Kidney (tissue), 14 donors: ENCODE data around the gene SSBP4. TPM values are rescaled to one million over a fixed set of nuclear protein-coding genes. Genes with fewer than 3 reads are reported as not detected.

Experiments used
- DNase-seq, 5 donors: peaks; one replicate each; pipeline ENCODE4 v3.0.0-alpha.2; 2013 to 2020
- FAIRE-seq: peaks from 2 replicates; lab custom pipeline; 2012; peaks lifted over from hg19 to GRCh38; lab: Jason Lieb, UNC
- H3K27ac ChIP-seq, 2 donors: one replicate each; pipeline ENCODE4 v1.7.0; 2013; ENCODE audit warnings: low read depth in 2 of 2, low read length in 2 of 2, inconsistent platforms in 1 of 2
- H3K27me3 ChIP-seq: one replicate; pipeline ENCODE4 v1.7.1; 2013; ENCODE audit warnings: low read length, inconsistent platforms; ENCODE audit not compliant: control insufficient read depth, insufficient read depth
- H3K36me3 ChIP-seq, 3 donors: one replicate each; pipeline versions ENCODE4 v1.7.0 to v1.7.1; 2013; ENCODE audit warnings: low read length in 3 of 3, control low read depth in 1 of 3, inconsistent platforms in 1 of 3; ENCODE audit not compliant: insufficient read depth in 3 of 3, control insufficient read depth in 2 of 3
- H3K4me1 ChIP-seq, 3 donors: one replicate each; pipeline versions ENCODE4 v1.7.0 to v1.7.1; 2013; ENCODE audit warnings: low read length in 3 of 3, inconsistent platforms in 1 of 3, low read depth in 1 of 3; ENCODE audit not compliant: control insufficient read depth in 2 of 3, insufficient read depth in 2 of 3
- H3K4me3 ChIP-seq, 3 donors: one replicate each; pipeline versions ENCODE4 v1.7.0 to v1.8.1; 2013; ENCODE audit warnings: low read length in 3 of 3, control low read depth in 1 of 3, inconsistent platforms in 1 of 3
- H3K9ac ChIP-seq, 3 donors: one replicate each; pipeline versions ENCODE4 v1.7.0 to v1.7.1; 2013; ENCODE audit warnings: low read length in 3 of 3, control low read depth in 1 of 3, inconsistent platforms in 1 of 3
- H3K9me3 ChIP-seq, 3 donors: one replicate each; pipeline versions ENCODE4 v1.7.0 to v1.7.1; 2013; ENCODE audit warnings: low read length in 3 of 3, control low read depth in 1 of 3, inconsistent platforms in 1 of 3; ENCODE audit not compliant: control insufficient read depth in 2 of 3, insufficient read depth in 1 of 3
- intact Hi-C: fragments of 100-400 bp; cut with DNase I; formaldehyde crosslinking; loops from one replicate; pipeline ENCODE4 v1.11.1; 2022
- polyA plus RNA-seq: library from polyadenylated mRNA; stranded (reverse); fragments of 350-450 nt; fragmentation: Illumina TruSeq; extraction: RNeasy Lipid Tissue Mini Kit (QIAGEN cat#74804); gene quantifications from one replicate; pipeline ENCODE4 v1.2.3, GENCODE V29; 2014; ENCODE audit warnings: low read depth, low replicate concordance; ENCODE audit not compliant: insufficient read depth
- total RNA-seq: library from RNA; stranded (reverse); fragmentation: NEBNext Ultra II Directional; extraction: Animal tissue kit (Norgen Biotek cat#: 25700); gene quantifications from one replicate; pipeline ENCODE4 v1.2.1, GENCODE V29; 2021
- TF ChIP-seq, protein P1 (sequence below): IDR thresholded peaks from 3 replicates; pipeline ENCODE4 v1.5.1; 2012; ENCODE audit warnings: mild to moderate bottlenecking, moderate library complexity, borderline replicate concordance; ENCODE audit not compliant: insufficient read depth; ENCODE audit errors: extremely low read depth
- donor health status: control.
- donor health status: control.
- donor health status: control.
- donor health status: control.
- donor health status: control.
- donor health status: DM: yes; HTN: yes; CAD: no.
- donor health status: Normal renal cell carcinoma (clear cell type).

The SSBP4 gene
- total and polyA plus RNA-seq, 2 donors from 2014 or later = 64.9 to 74.9 TPM

DNA sequence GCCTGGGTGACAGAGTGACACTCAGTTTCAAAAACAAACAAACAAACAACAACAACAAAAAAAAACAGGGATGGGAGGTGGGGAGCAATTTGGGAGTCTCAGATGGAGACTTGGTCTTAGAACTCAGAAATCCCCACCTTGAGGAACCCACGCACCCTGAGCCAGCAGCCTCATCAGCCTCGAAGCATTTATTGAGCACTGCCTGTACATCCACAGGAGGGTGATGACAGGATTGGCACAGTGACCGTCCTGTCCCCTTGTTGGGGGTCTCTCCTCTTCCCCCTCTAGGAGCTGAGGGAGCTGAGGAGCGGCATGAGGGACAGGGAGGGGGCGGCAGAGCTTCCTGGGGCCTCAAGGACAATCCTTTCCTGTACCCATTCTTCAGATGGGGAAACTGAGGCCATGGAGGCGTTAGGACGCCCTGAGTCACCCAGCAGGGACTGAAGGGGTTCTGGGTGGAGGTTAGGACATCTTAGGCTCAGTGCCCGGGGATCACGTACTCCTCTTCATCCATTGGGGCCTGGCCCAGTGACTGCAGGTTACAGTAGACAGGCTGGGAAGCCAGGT is 27.6 kb upstream of the SSBP4 start:
- H3K4me1 ChIP-seq = peaks cover 0 to 6% (median 0%) of the 10 kb centered on the region in 3 donors
- FAIRE-seq (no peak), DNase-seq (no peak)
- H3K9me3 ChIP-seq = no peaks in the 10 kb centered on the region
- peaks cover 0 to 3% (median 2%) of the 10 kb centered on the region in 3 donors for H3K36me3 ChIP-seq
- intact Hi-C loops = no loop called here
- H3K9ac ChIP-seq = no peak overlapping the region
- H3K4me3 ChIP-seq = no peak overlapping the region
- H3K27ac ChIP-seq = no peak overlapping the region
- TF ChIP-seq, protein P1, sequence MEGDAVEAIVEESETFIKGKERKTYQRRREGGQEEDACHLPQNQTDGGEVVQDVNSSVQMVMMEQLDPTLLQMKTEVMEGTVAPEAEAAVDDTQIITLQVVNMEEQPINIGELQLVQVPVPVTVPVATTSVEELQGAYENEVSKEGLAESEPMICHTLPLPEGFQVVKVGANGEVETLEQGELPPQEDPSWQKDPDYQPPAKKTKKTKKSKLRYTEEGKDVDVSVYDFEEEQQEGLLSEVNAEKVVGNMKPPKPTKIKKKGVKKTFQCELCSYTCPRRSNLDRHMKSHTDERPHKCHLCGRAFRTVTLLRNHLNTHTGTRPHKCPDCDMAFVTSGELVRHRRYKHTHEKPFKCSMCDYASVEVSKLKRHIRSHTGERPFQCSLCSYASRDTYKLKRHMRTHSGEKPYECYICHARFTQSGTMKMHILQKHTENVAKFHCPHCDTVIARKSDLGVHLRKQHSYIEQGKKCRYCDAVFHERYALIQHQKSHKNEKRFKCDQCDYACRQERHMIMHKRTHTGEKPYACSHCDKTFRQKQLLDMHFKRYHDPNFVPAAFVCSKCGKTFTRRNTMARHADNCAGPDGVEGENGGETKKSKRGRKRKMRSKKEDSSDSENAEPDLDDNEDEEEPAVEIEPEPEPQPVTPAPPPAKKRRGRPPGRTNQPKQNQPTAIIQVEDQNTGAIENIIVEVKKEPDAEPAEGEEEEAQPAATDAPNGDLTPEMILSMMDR = no peak
- H3K27me3 ChIP-seq = no peaks in the 10 kb centered on the region

DNA sequence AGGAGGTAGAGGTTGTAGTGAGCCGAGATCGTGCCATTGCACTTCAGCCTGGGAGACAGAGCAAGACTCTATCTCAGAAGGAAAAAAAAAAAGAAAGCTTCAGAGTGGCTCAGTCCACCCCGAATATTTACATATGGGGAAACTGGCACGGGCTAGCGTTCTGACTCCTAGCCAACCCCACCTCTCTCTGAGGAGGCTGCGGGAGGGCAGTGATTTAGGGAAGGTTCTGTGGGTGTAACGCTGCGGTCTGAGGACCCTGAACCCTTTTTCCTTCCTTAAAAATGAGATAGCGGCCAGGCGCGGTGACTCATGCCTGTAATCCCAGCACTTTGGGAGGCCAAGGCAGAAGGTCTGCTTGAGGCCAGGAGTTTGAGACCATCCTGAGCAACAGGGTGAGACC is 26.8 kb upstream of the SSBP4 start:
- TF ChIP-seq, protein P1 = no peak
- no peak overlapping the region for H3K27ac ChIP-seq
- H3K4me3 ChIP-seq = no peak overlapping the region
- FAIRE-seq (no peak), DNase-seq (peak in 1 of 5 donors; percentile 66)
- peaks cover 0 to 13% (median 0%) of the 10 kb centered on the region in 3 donors for H3K4me1 ChIP-seq
- H3K9ac ChIP-seq = no peak overlapping the region
- H3K36me3 ChIP-seq = peaks cover 0 to 3% (median 2%) of the 10 kb centered on the region in 3 donors
- no peaks in the 10 kb centered on the region for H3K9me3 ChIP-seq
- H3K27me3 ChIP-seq = no peaks in the 10 kb centered on the region
- intact Hi-C loops = no loop called here

- FAIRE-seq (no peak), DNase-seq (no peak)
- Histone ChIP-seq H3K9me3 (no peaks in the 10 kb centered on the region), H3K27ac (no peak overlapping the region), H3K4me1 (peaks cover 0 to 13% (median 0%) of the 10 kb centered on the region in 3 donors), H3K9ac (no peak overlapping the region), H3K4me3 (no peak overlapping the region), H3K36me3 (peaks cover 0 to 3% (median 2%) of the 10 kb centered on the region in 3 donors), H3K27me3 (no peaks in the 10 kb centered on the region)
- TF ChIP-seq, protein P1 = no peak
- intact Hi-C loops = no loop called here
Measured at GRCh38 chr19:18392926-18393325, 26.3 kb upstream of the SSBP4 start.

DNA sequence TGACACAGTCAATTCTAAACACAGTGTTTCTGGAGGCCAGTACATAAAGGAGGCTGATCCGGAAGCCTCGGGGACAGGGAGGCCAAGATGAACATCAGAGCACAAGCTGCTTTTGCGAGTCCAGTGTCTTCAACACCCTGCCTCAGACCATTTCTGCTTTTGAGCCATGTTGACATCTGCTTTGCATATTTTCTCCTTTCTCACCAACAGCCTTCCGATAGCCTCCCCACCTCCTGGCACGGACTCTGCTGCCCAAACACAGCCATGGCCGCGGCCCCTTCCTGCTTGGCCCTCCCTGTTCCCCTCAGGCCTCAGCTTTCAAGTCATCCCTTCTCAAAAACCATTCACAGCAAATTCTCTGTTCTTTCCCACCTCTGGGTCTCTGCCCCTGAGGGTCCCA is 25.4 kb upstream of the SSBP4 start:
- H3K27ac ChIP-seq = no peak overlapping the region
- intact Hi-C loops = no loop called here
- no peak overlapping the region for H3K4me3 ChIP-seq
- TF ChIP-seq, protein P1 = no peak
- H3K9me3 ChIP-seq = no peaks in the 10 kb centered on the region
- DNase-seq (no peak), FAIRE-seq (no peak)
- peaks cover 0 to 2% (median 0%) of the 10 kb centered on the region in 3 donors for H3K36me3 ChIP-seq
- H3K9ac ChIP-seq = no peak overlapping the region
- no peaks in the 10 kb centered on the region for H3K27me3 ChIP-seq
- peaks cover 0 to 13% (median 0%) of the 10 kb centered on the region in 3 donors for H3K4me1 ChIP-seq
